B cell (primary cell): Measurements from ENCODE around the gene RAB12. TPM values are rescaled to one million over a fixed set of nuclear protein-coding genes. Genes with fewer than 3 reads are reported as not detected.

Experiments
- ATAC-seq: fragments of 200-7000 bp; cut with Tn5 transposase; one replicate; pipeline ENCODE4 v1.10.0; 2021; ENCODE audit warnings: low read depth, mild to moderate bottlenecking, moderate number of reproducible peaks, moderate library complexity
- CTCF ChIA-PET: fragments of 350-600 bp; sonication (Branson Sonifier 250); formaldehyde crosslinking; loops from one replicate; lab custom pipeline; 2021; ENCODE audit warnings: antibody characterized with exemption, inconsistent platforms; lab: Charles Lee
- POLR2A ChIA-PET: fragments of 350-600 bp; sonication (Branson Sonifier 250); formaldehyde crosslinking; loops from one replicate; lab custom pipeline; 2021; ENCODE audit warnings: antibody characterized with exemption; lab: Charles Lee
- DNase-seq: peaks from one replicate; pipeline ENCODE4 v3.0.0; 2013
- H2AFZ ChIP-seq: 2 replicates; pipeline ENCODE4 v1.6.1; 2012; ENCODE audit warnings: mild to moderate bottlenecking, low read depth, low read length; ENCODE audit not compliant: insufficient read depth, poor library complexity, severe bottlenecking
- H3K27ac ChIP-seq, 2 donors: 1 replicate in 1 of 2; 2 replicates in 1 of 2; pipeline ENCODE4 v1.5.1; 2012 to 2013; ENCODE audit warnings: low read length in 2 of 2, mild to moderate bottlenecking in 2 of 2, moderate library complexity in 1 of 2
- H3K27me3 ChIP-seq, 4 experiments: fragments of 200-600 bp in 1 of 4; sonication (generic) in 1 of 4; replicated peaks in 1 of 4; 1 replicate in 2 of 4; 2 replicates in 2 of 4; pipeline versions ENCODE4 v1.6.1 to v1.7.0; 2013 to 2016; ENCODE audit warnings: low read length in 3 of 4, mild to moderate bottlenecking in 2 of 4, mixed read lengths in 1 of 4, moderate library complexity in 1 of 4; ENCODE audit not compliant: insufficient read depth in 4 of 4, control insufficient read depth in 3 of 4; ENCODE audit errors: control extremely low read depth in 1 of 4
- H3K36me3 ChIP-seq, 2 experiments: replicated peaks in 1 of 2; 1 replicate in 1 of 2; 2 replicates in 1 of 2; pipeline versions ENCODE4 v1.6.1 to v1.7.1; 2013; ENCODE audit warnings: low read length in 1 of 2; ENCODE audit not compliant: insufficient read depth in 2 of 2, control insufficient read depth in 1 of 2; ENCODE audit errors: control extremely low read depth in 1 of 2, extremely low read depth in 1 of 2
- H3K4me1 ChIP-seq, 2 donors: fragments of 200-600 bp in 1 of 2; sonication (generic) in 1 of 2; 1 replicate in 1 of 2; 2 replicates in 1 of 2; pipeline versions ENCODE4 v1.5.1 to v1.6.1; 2013 to 2017; ENCODE audit warnings: low read length in 2 of 2; ENCODE audit not compliant: control insufficient read depth in 2 of 2, insufficient read depth in 2 of 2
- H3K4me2 ChIP-seq: replicated peaks from 2 replicates; pipeline ENCODE3; 2012; ENCODE audit warnings: mild to moderate bottlenecking, low read depth, low read length; ENCODE audit not compliant: poor library complexity, severe bottlenecking
- H3K4me3 ChIP-seq, 5 experiments: fragments of 200-600 bp in 1 of 5; sonication (generic) in 1 of 5; 1 replicate in 3 of 5; 2 replicates in 2 of 5; pipeline versions ENCODE4 v1.5.1 to v1.7.0; 2011 to 2016; ENCODE audit warnings: low read length in 4 of 5, mild to moderate bottlenecking in 4 of 5, low read depth in 2 of 5, control low read depth in 1 of 5, moderate library complexity in 1 of 5; ENCODE audit not compliant: insufficient read depth in 1 of 5; ENCODE audit errors: control extremely low read depth in 1 of 5, extremely low read depth in 1 of 5
- H3K79me2 ChIP-seq: fragments of 200-600 bp; sonication (generic); one replicate; pipeline ENCODE4 v1.6.0; 2016; ENCODE audit warnings: low read length; ENCODE audit not compliant: control insufficient read depth, insufficient read depth
- H3K9ac ChIP-seq: fragments of 200-600 bp; sonication (generic); 2 replicates; pipeline ENCODE4 v1.6.1; 2017; ENCODE audit warnings: mild to moderate bottlenecking, low read length, moderate library complexity
- H3K9me3 ChIP-seq, 3 donors: one replicate each; pipeline versions ENCODE4 v1.6.1 to v1.7.1; 2013; ENCODE audit warnings: low read length in 2 of 3; ENCODE audit not compliant: control insufficient read depth in 2 of 3, insufficient read depth in 1 of 3; ENCODE audit errors: control extremely low read depth in 1 of 3
- H4K20me1 ChIP-seq: 2 replicates; pipeline ENCODE4 v1.6.0; 2012; ENCODE audit warnings: mild to moderate bottlenecking, low read length; ENCODE audit not compliant: insufficient read depth, control insufficient read depth, poor library complexity, severe bottlenecking
- H3K27ac Mint-ChIP-seq: one replicate; pipeline ENCODE4 v1.8.0; 2021; ENCODE audit warnings: mixed read lengths
- H3K27me3 Mint-ChIP-seq: one replicate; pipeline ENCODE4 v1.8.0; 2021; ENCODE audit warnings: mixed read lengths
- H3K4me1 Mint-ChIP-seq: one replicate; pipeline ENCODE4 v1.8.0; 2021; ENCODE audit warnings: mixed read lengths
- H3K4me3 Mint-ChIP-seq: one replicate; pipeline ENCODE4 v1.8.0; 2021; ENCODE audit warnings: mixed read lengths
- H3K9me3 Mint-ChIP-seq: one replicate; pipeline ENCODE4 v1.8.0; 2022; ENCODE audit warnings: mixed read lengths; ENCODE audit not compliant: insufficient read depth
- EZH2 ChIP-seq: IDR thresholded peaks from 2 replicates; pipeline ENCODE4 v1.6.1; 2012; ENCODE audit warnings: borderline replicate concordance, low read depth, mild to moderate bottlenecking, moderate library complexity, low read length; ENCODE audit not compliant: insufficient read depth, poor library complexity, severe bottlenecking
- WGBS: methylation state at CpG from one replicate; pipeline ENCODE4 v1.1.5; 2013; ENCODE audit warnings: missing lambda C conversion rate; ENCODE audit not compliant: insufficient coverage; 5-methylcytosine and 5-hydroxymethylcytosine counted together
- intact Hi-C: fragments of 100-400 bp; cut with micrococcal nuclease; formaldehyde crosslinking; loops from one replicate; pipeline ENCODE4 v1.10.0; 2022
- polyA plus RNA-seq: library from polyadenylated mRNA; depleted of rRNA; stranded (reverse); fragments of >200 nt; gene quantifications from 2 replicates; pipeline ENCODE4 v1.2.3, GENCODE V29; 2012
- total RNA-seq, 2 donors: library from RNA; stranded (reverse); fragments of 120-200 nt in 1 of 2; gene quantifications; 1 replicate in 1 of 2; 2 replicates in 1 of 2; pipeline versions ENCODE4 v1.2.3 to v1.2.4, GENCODE V29; 2013 to 2022
- TF ChIP-seq, protein P1 (sequence below): fragments of 200-600 bp; IDR thresholded peaks from one replicate; pipeline ENCODE4 v1.8.0; 2022; ENCODE audit warnings: antibody characterized with exemption, mild to moderate bottlenecking

The RAB12 gene
- total and polyA plus RNA-seq, 2 donors (not counting 1 experiment from before 2014, with no cell fraction given), result 12.8 to 38.7 TPM

DNA sequence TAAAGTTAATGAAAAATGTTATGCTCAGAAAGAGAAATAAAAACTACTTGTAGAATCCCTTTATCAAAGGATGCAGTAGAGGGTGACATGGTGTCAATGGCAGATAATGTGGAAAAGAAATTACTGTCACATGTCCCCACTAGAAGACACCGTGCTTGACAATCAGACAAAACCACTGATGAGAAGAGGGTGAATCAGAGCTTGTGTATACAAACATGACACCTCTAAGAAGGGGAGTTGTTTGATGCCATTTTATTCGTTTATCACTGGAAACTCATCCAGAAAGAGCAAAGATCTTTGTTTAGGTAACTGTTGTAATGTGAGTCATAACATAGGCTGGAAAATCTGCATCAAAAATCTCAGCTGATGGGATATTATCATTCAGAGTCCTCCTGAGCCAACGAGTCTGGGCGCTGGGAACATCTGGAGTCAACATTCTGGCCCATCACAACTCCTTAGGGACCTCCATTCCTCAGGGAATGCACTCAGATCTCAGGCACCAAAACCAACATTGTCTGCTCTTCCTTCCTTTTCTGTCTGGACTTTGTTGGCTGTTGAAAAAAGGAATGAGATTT lies 49.5 kb upstream of the RAB12 start:
- H3K27ac Mint-ChIP-seq, result no peak overlapping the region
- intact Hi-C loops, result no loop called here
- ATAC-seq (no peak), DNase-seq (no peak)
- 76% methylated on average over 3 of the region's 4 CpGs for WGBS
- TF ChIP-seq EZH2, result no peak
- TF ChIP-seq, protein P1, sequence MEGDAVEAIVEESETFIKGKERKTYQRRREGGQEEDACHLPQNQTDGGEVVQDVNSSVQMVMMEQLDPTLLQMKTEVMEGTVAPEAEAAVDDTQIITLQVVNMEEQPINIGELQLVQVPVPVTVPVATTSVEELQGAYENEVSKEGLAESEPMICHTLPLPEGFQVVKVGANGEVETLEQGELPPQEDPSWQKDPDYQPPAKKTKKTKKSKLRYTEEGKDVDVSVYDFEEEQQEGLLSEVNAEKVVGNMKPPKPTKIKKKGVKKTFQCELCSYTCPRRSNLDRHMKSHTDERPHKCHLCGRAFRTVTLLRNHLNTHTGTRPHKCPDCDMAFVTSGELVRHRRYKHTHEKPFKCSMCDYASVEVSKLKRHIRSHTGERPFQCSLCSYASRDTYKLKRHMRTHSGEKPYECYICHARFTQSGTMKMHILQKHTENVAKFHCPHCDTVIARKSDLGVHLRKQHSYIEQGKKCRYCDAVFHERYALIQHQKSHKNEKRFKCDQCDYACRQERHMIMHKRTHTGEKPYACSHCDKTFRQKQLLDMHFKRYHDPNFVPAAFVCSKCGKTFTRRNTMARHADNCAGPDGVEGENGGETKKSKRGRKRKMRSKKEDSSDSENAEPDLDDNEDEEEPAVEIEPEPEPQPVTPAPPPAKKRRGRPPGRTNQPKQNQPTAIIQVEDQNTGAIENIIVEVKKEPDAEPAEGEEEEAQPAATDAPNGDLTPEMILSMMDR, result no peak
- H3K27ac ChIP-seq, result no peak overlapping the region
- CTCF ChIA-PET, result no interaction called here
- peaks cover 0 to 6% (median 0%) of the 10 kb centered on the region in 3 donors for H3K9me3 ChIP-seq
- no peaks in the 10 kb centered on the region for H3K36me3 ChIP-seq
- POLR2A ChIA-PET, result no interaction called here
- no peaks in the 10 kb centered on the region for H3K79me2 ChIP-seq
- H3K27me3 ChIP-seq, result no peaks in the 10 kb centered on the region
- no peaks in the 10 kb centered on the region for H3K4me1 Mint-ChIP-seq
- no peak overlapping the region for H3K9ac ChIP-seq
- H3K4me3 Mint-ChIP-seq, result no peak overlapping the region
- H3K4me2 ChIP-seq, result no peak overlapping the region
- H4K20me1 ChIP-seq, result no peaks in the 10 kb centered on the region
- peaks cover 23% of the 10 kb centered on the region for H3K27me3 Mint-ChIP-seq
- H2AFZ ChIP-seq, result no peak overlapping the region
- H3K4me1 ChIP-seq, result no peaks in the 10 kb centered on the region
- H3K9me3 Mint-ChIP-seq, result no peaks in the 10 kb centered on the region
- no peak overlapping the region for H3K4me3 ChIP-seq

DNA sequence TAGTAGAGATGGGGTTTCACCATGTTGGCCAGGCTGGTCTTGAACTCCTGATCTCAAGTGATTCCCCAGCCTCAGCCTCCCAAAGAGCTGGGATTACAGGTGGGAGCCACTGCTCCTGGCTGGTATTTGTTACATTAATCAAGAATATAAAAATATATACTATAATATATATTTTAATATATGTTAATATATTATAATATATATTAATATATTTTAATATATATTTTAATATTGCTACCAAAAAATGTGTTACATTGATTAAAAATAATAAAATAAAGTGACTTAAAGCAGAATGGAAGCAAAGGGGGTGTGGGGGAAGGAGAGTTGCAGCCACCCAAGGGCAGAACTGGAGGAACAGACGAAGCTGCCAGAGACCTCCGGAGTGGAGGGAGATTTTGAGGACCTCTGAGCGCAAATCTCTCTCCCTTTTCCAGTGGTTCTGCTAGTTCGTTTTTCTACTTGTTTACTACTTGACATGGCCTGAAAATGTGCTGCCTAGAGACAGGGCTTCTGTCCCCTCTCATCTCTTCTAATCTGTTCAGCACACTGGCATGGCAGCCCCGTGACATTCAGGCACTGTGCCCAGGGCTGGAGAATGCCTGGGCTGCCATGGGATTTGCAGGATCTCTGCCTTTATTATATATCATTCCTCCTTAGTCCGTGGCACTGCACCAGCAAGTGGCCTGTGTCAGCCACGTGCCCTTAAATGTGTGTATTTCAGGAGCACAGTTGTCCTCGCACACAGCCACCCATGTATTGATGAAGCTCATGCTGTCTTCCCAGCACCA lies 47.9 kb upstream of the RAB12 start:
- H3K36me3 ChIP-seq, result no peaks in the 10 kb centered on the region

More for the DNA sequence above, 47.9 kb upstream of the RAB12 start:
- ATAC-seq, result no peak
- Mint-ChIP-seq H3K4me3 (no peak overlapping the region), H3K9me3 (no peaks in the 10 kb centered on the region), H3K27me3 (peaks cover 27% of the 10 kb centered on the region), H3K27ac (no peak overlapping the region), H3K4me1 (no peaks in the 10 kb centered on the region)
- DNase-seq, result no peak
- Histone ChIP-seq H4K20me1 (no peaks in the 10 kb centered on the region), H3K4me3 (no peak overlapping the region), H3K4me2 (no peak overlapping the region), H3K9ac (no peak overlapping the region), H2AFZ (no peak overlapping the region), H3K4me1 (no peaks in the 10 kb centered on the region), H3K27me3 (no peaks in the 10 kb centered on the region), H3K79me2 (no peaks in the 10 kb centered on the region), H3K9me3 (peaks cover 0 to 6% (median 0%) of the 10 kb centered on the region in 3 donors), H3K27ac (no peak overlapping the region)
- intact Hi-C loops, result no loop called here
- CTCF ChIA-PET, result no interaction called here
- POLR2A ChIA-PET, result no interaction called here
- TF ChIP-seq EZH2, result no peak
- TF ChIP-seq, protein P1, result no peak
- WGBS, result 91% methylated on average over 8 of the region's 8 CpGs
